Lung (tissue), 12 donors: ENCODE data around the gene ERCC8. TPM values are rescaled to one million over a fixed set of nuclear protein-coding genes. Genes with fewer than 3 reads are reported as not detected.

Source experiments
- ATAC-seq: fragments of 200-7000 bp; cut with Tn5 transposase; one replicate; pipeline ENCODE4 v1.9.1; 2020; ENCODE audit warnings: moderate number of reproducible peaks; ENCODE audit not compliant: insufficient read depth, low FRiP score
- DNase-seq, 3 donors: peaks; one replicate each; pipeline ENCODE4 v3.0.0-alpha.2; 2013 to 2017
- H3K27ac ChIP-seq, 2 donors: one replicate each; pipeline ENCODE4 v1.5.1; 2013; ENCODE audit warnings: mild to moderate bottlenecking in 2 of 2, moderate library complexity in 2 of 2, control low read depth in 1 of 2, inconsistent platforms in 1 of 2, low read depth in 1 of 2, low read length in 1 of 2
- H3K27me3 ChIP-seq, 3 donors: one replicate each; pipeline ENCODE4 v1.5.1; 2013; ENCODE audit warnings: low read length in 2 of 3; ENCODE audit not compliant: control insufficient read depth in 3 of 3, insufficient read depth in 3 of 3
- H3K36me3 ChIP-seq, 4 donors: one replicate each; pipeline ENCODE4 v1.5.1; 2013; ENCODE audit warnings: low read length in 4 of 4, mild to moderate bottlenecking in 1 of 4, moderate library complexity in 1 of 4; ENCODE audit not compliant: control insufficient read depth in 4 of 4, insufficient read depth in 4 of 4
- H3K4me1 ChIP-seq, 5 donors: one replicate each; pipeline ENCODE4 v1.5.1; 2013; ENCODE audit warnings: low read length in 5 of 5, mild to moderate bottlenecking in 2 of 5, moderate library complexity in 1 of 5; ENCODE audit not compliant: control insufficient read depth in 5 of 5, insufficient read depth in 5 of 5
- H3K4me3 ChIP-seq: one replicate; pipeline ENCODE4 v1.5.1; 2013; ENCODE audit warnings: mild to moderate bottlenecking, control low read depth, moderate library complexity
- H3K9ac ChIP-seq, 2 donors: one replicate each; pipeline ENCODE4 v1.5.1; 2013; ENCODE audit warnings: low read length in 2 of 2, control low read depth in 1 of 2; ENCODE audit not compliant: insufficient read depth in 1 of 2
- H3K9me3 ChIP-seq, 4 donors: one replicate each; pipeline ENCODE4 v1.5.1; 2013; ENCODE audit warnings: low read length in 3 of 4, mild to moderate bottlenecking in 1 of 4, moderate library complexity in 1 of 4; ENCODE audit not compliant: control insufficient read depth in 4 of 4, insufficient read depth in 3 of 4
- WGBS, 2 donors: extraction: QIAGEN DNeasy Blood & Tissue Kit; methylation state at CpG; one replicate each; pipeline ENCODE4 v1.1.7; 2013; 5-methylcytosine and 5-hydroxymethylcytosine counted together
- polyA plus RNA-seq, 2 donors: library from polyadenylated mRNA; stranded (reverse); fragments of 200-250 nt; gene quantifications; one replicate each; pipeline ENCODE4 v1.2.1, GENCODE V29; 2013
- total RNA-seq, 2 donors: library from RNA; depleted of rRNA in 1 of 2; stranded (reverse); fragments of >200 nt in 1 of 2; gene quantifications; one replicate each; pipeline ENCODE4 v1.2.1, GENCODE V29; 2014 to 2021
- TF ChIP-seq, protein P1 (sequence below): IDR thresholded peaks from 2 replicates; pipeline ENCODE4 v1.5.1; 2012; ENCODE audit warnings: mild to moderate bottlenecking; ENCODE audit errors: control extremely low read depth, extremely low read depth
- donor health status: control.
- donor health status: control.
- donor health status: Bipolar disorder and iron deficiency.
- donor health status: healthy.
- donor health status: DM: yes; HTN: yes; CAD: no.

Gene ERCC8
- total and polyA plus RNA-seq, 4 donors: 4.6 to 11.3 (median 8.0) TPM

DNA sequence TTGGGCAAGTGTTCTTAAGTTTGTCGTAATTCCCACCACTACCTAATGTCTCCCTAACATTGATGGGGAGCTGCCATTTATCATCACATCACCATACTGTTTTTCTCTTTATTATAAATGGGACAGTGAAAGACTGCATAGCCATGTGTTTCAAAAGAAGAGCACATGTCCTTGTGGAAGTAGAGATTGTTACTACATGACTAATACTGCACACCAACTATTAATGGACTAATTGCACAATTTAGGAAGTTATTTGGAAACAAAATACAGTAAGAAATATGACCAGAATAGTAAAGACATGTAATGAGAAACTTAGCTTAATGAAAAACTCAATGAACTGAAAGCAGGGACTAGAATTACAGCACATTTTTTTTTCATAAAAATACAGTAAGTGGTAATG, 88.8 kb downstream of the ERCC8 start:
- Histone ChIP-seq H3K27ac (no peak overlapping the region), H3K9ac (no peak overlapping the region), H3K9me3 (no peaks in the 10 kb centered on the region), H3K36me3 (no peaks in the 10 kb centered on the region), H3K4me1 (peaks cover 0 to 6% (median 0%) of the 10 kb centered on the region in 5 donors), H3K4me3 (no peak overlapping the region), H3K27me3 (peaks cover 0 to 2% (median 0%) of the 10 kb centered on the region in 3 donors)
- TF ChIP-seq, protein P1, sequence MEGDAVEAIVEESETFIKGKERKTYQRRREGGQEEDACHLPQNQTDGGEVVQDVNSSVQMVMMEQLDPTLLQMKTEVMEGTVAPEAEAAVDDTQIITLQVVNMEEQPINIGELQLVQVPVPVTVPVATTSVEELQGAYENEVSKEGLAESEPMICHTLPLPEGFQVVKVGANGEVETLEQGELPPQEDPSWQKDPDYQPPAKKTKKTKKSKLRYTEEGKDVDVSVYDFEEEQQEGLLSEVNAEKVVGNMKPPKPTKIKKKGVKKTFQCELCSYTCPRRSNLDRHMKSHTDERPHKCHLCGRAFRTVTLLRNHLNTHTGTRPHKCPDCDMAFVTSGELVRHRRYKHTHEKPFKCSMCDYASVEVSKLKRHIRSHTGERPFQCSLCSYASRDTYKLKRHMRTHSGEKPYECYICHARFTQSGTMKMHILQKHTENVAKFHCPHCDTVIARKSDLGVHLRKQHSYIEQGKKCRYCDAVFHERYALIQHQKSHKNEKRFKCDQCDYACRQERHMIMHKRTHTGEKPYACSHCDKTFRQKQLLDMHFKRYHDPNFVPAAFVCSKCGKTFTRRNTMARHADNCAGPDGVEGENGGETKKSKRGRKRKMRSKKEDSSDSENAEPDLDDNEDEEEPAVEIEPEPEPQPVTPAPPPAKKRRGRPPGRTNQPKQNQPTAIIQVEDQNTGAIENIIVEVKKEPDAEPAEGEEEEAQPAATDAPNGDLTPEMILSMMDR: no peak
- DNase-seq: no peak
- no peak for ATAC-seq
- WGBS, 2 donors: 94 to 100% methylated on average over 1 of the region's 1 CpG

DNA sequence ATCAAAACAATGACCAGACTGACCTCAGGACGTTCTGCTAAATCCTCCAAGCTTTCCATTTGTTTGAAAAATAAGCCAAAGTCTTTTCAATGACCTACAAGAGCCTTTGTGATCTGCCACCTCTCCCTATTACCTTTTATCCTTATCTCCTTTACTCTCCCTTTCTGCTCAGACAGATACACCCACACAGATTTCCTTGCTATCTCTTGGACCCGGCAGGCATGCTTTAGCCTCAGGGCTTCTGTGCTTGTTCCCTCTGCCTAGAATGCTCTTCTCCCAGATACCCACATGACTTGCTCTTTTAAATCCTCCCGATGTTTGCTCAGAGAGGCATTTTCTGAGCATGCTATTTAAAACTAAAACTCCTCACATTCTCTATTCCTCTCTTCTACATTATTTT, 91.9 kb downstream of the ERCC8 start:
- no peaks in the 10 kb centered on the region for H3K36me3 ChIP-seq
- H3K9me3 ChIP-seq: no peaks in the 10 kb centered on the region
- no peak for DNase-seq
- TF ChIP-seq, protein P1: no peak
- H3K27me3 ChIP-seq: peaks cover 0 to 8% (median 2%) of the 10 kb centered on the region in 3 donors
- ATAC-seq: no peak
- peaks cover 0 to 6% (median 0%) of the 10 kb centered on the region in 5 donors for H3K4me1 ChIP-seq
- no peak overlapping the region for H3K27ac ChIP-seq
- H3K4me3 ChIP-seq: no peak overlapping the region
- H3K9ac ChIP-seq: no peak overlapping the region
- WGBS, 2 donors: 41 to 67% methylated on average over 3 of the region's 3 CpGs

DNA sequence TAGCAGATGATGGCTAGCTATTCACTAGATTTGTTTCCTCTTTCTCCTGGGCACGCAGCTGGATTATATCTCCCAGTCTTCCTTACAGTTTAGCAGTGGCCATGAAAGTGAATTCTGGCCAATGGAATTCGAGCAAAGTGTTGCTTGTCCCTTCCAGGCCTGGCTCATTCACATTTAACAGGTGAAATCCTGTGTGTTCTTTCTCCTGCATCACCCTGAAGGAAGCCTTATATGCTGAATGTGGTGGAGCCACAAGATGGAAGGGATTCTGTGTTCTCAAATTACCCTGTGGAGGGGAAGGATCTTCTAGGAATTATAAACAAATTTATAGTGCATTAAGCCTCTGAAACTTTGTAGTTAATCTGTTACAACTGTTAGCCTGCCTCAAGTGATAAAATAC, 92.6 kb downstream of the ERCC8 start:
- ATAC-seq (no peak), DNase-seq (no peak)
- peaks cover 0 to 10% (median 2%) of the 10 kb centered on the region in 3 donors for H3K27me3 ChIP-seq
- no peak overlapping the region for H3K4me3 ChIP-seq
- no peaks in the 10 kb centered on the region for H3K9me3 ChIP-seq
- H3K4me1 ChIP-seq: peaks cover 0 to 6% (median 0%) of the 10 kb centered on the region in 5 donors
- no peaks in the 10 kb centered on the region for H3K36me3 ChIP-seq
- 65 to 86% methylated on average over 2 of the region's 2 CpGs for WGBS, 2 donors
- TF ChIP-seq, protein P1: no peak
- H3K9ac ChIP-seq: no peak overlapping the region
- H3K27ac ChIP-seq: no peak overlapping the region

GRCh38 chr5:60851626-60852025, 93.2 kb downstream of the ERCC8 start:
- ATAC-seq: no peak
- no peaks in the 10 kb centered on the region for H3K36me3 ChIP-seq
- H3K9me3 ChIP-seq: no peaks in the 10 kb centered on the region
- H3K9ac ChIP-seq: no peak overlapping the region
- peaks cover 0 to 13% (median 5%) of the 10 kb centered on the region in 3 donors for H3K27me3 ChIP-seq
- TF ChIP-seq, protein P1: no peak
- peaks cover 0 to 6% (median 0%) of the 10 kb centered on the region in 5 donors for H3K4me1 ChIP-seq
- DNase-seq: peak in 2 of 3 donors; percentile 70 to 74
- no peak overlapping the region for H3K27ac ChIP-seq
- no peak overlapping the region for H3K4me3 ChIP-seq
